Keratinocyte (primary cell): ENCODE results near the gene ANKHD1. TPM values are rescaled to one million over a fixed set of nuclear protein-coding genes. Genes with fewer than 3 reads are reported as not detected.

Source experiments
- DNase-seq: peaks from one replicate; pipeline ENCODE4 v3.0.0-alpha.2; 2011; ENCODE audit warnings: low read depth, missing footprints, low spot score
- FAIRE-seq: peaks from 2 replicates; lab custom pipeline; 2011; peaks lifted over from hg19 to GRCh38; lab: Jason Lieb, UNC
- H2AFZ ChIP-seq: 2 replicates; pipeline ENCODE4 v1.6.0; 2012; ENCODE audit warnings: low read length, control low read depth, inconsistent platforms; ENCODE audit not compliant: control insufficient read depth
- H3K27ac ChIP-seq: 2 replicates; pipeline ENCODE4 v1.5.1; 2011; ENCODE audit warnings: low read length; ENCODE audit not compliant: control insufficient read depth, insufficient read depth
- H3K27me3 ChIP-seq: 3 replicates; pipeline ENCODE4 v1.6.0; 2011; ENCODE audit warnings: low read length; ENCODE audit not compliant: control insufficient read depth, insufficient read depth; ENCODE audit errors: extremely low read depth
- H3K36me3 ChIP-seq, 2 experiments: 2 replicates in 1 of 2; 3 replicates in 1 of 2; pipeline ENCODE4 v1.5.1; 2011; ENCODE audit warnings: low read length in 2 of 2, mild to moderate bottlenecking in 1 of 2; ENCODE audit not compliant: control insufficient read depth in 2 of 2, insufficient read depth in 2 of 2; ENCODE audit errors: extremely low read depth in 1 of 2
- H3K4me1 ChIP-seq: 3 replicates; pipeline ENCODE4 v1.5.1; 2011; ENCODE audit warnings: low read length; ENCODE audit not compliant: control insufficient read depth, insufficient read depth; ENCODE audit errors: extremely low read depth
- H3K4me2 ChIP-seq: 3 replicates; pipeline ENCODE4 v1.6.0; 2011; ENCODE audit warnings: low read depth, low read length; ENCODE audit not compliant: control insufficient read depth, insufficient read depth; ENCODE audit errors: extremely low read depth
- H3K4me3 ChIP-seq, 3 experiments: fragments of 200-600 bp in 1 of 3; sonication (generic) in 1 of 3; 2 replicates in 2 of 3; 3 replicates in 1 of 3; pipeline ENCODE4 v1.5.1; 2011 to 2016; ENCODE audit warnings: low read length in 3 of 3, mild to moderate bottlenecking in 3 of 3, control low read depth in 2 of 3, inconsistent platforms in 1 of 3, low read depth in 1 of 3, mixed read lengths in 1 of 3, mixed run types in 1 of 3, moderate library complexity in 1 of 3; ENCODE audit not compliant: control insufficient read depth in 2 of 3, insufficient read depth in 2 of 3; ENCODE audit errors: extremely low read depth in 1 of 3
- H3K79me2 ChIP-seq: 2 replicates; pipeline ENCODE4 v1.6.0; 2012; ENCODE audit warnings: low read length; ENCODE audit not compliant: control insufficient read depth, insufficient read depth
- H3K9ac ChIP-seq: 3 replicates; pipeline ENCODE4 v1.6.0; 2011; ENCODE audit warnings: low read length; ENCODE audit not compliant: control insufficient read depth, insufficient read depth; ENCODE audit errors: extremely low read depth
- H3K9me1 ChIP-seq: 3 replicates; pipeline ENCODE4 v1.6.0; 2011; ENCODE audit warnings: low read length; ENCODE audit not compliant: control insufficient read depth, insufficient read depth; ENCODE audit errors: extremely low read depth
- H3K9me3 ChIP-seq: 2 replicates; pipeline ENCODE4 v1.5.1; 2012; ENCODE audit warnings: low read depth, low read length; ENCODE audit not compliant: control insufficient read depth
- H4K20me1 ChIP-seq: 3 replicates; pipeline ENCODE4 v1.6.0; 2011; ENCODE audit warnings: low read length; ENCODE audit not compliant: control insufficient read depth, insufficient read depth; ENCODE audit errors: extremely low read depth
- EZH2 ChIP-seq: IDR thresholded peaks from one replicate; pipeline ENCODE4 v1.6.1; 2012; ENCODE audit warnings: inconsistent platforms, mild to moderate bottlenecking, low read length, moderate library complexity
- dilution Hi-C: fragments of 300-500 bp; cut with MboI; formaldehyde crosslinking; loops from one replicate; pipeline ENCODE4 v1.7.0; 2020; ENCODE audit warnings: low sequenced_read_pairs; ENCODE audit not compliant: extremely low pct_ligation_motif_present
- polyA plus RNA-seq, 5 experiments: library from polyadenylated mRNA; depleted of rRNA in 3 of 5; stranded (reverse) in 3 of 5; stranded (forward) in 1 of 5; unstranded in 1 of 5; fragments of >200 nt; gene quantifications; 1 replicate in 1 of 5; 2 replicates in 3 of 5; 3 replicates in 1 of 5; pipeline versions ENCODE4 v1.2.1 to v1.2.3, GENCODE V29; 2011 to 2012; ENCODE audit warnings: missing spikeins in 2 of 5, low read depth in 1 of 5, low replicate concordance in 1 of 5
- TF ChIP-seq, protein P1 (sequence below), 3 experiments: IDR thresholded peaks in 1 of 3; conservative IDR thresholded peaks in 1 of 3; optimal IDR thresholded peaks in 1 of 3; 2 replicates in 2 of 3; 3 replicates in 1 of 3; pipeline versions ENCODE3 to v1.5.1; 2011; ENCODE audit warnings: low read length in 3 of 3, mild to moderate bottlenecking in 3 of 3, moderate library complexity in 2 of 3, control low read depth in 1 of 3, inconsistent platforms in 1 of 3; ENCODE audit not compliant: insufficient read depth in 2 of 3; ENCODE audit errors: extremely low read depth in 1 of 3

ANKHD1 gene
- polyA plus RNA-seq, 1 donor (not counting 4 experiments of a cell fraction or from before 2014, with no cell fraction given): 65.9 TPM

DNA sequence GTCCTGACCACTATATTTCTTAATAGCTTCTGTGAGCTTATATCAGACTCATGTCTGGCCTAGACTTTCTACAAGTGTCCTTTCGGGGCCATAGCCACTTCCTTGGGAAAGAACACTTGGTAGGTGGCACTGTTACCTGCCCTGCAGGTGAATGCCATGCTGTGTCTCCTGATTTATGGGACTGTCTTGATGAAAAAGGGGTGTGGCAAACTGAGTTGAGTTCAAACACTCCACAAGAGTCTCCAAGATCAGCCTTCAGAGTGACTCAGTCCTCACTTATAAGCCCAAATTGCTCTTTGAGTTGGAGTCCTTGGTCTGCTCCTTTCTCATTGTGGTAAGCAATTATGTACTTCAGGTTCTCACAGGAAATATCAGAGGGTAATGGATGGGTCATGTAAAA lies 9.9 kb upstream of the ANKHD1 start:
- dilution Hi-C loops: no loop called here
- no peaks in the 10 kb centered on the region for H3K79me2 ChIP-seq
- H3K4me2 ChIP-seq: no peak overlapping the region
- no peak overlapping the region for H2AFZ ChIP-seq
- no peak overlapping the region for H3K9ac ChIP-seq
- H3K4me1 ChIP-seq: no peaks in the 10 kb centered on the region
- DNase-seq (no peak), FAIRE-seq (no peak)
- H3K27me3 ChIP-seq: no peaks in the 10 kb centered on the region
- no peaks in the 10 kb centered on the region for H3K9me3 ChIP-seq
- H3K4me3 ChIP-seq: no peak overlapping the region
- TF ChIP-seq EZH2: no peak
- TF ChIP-seq, protein P1, sequence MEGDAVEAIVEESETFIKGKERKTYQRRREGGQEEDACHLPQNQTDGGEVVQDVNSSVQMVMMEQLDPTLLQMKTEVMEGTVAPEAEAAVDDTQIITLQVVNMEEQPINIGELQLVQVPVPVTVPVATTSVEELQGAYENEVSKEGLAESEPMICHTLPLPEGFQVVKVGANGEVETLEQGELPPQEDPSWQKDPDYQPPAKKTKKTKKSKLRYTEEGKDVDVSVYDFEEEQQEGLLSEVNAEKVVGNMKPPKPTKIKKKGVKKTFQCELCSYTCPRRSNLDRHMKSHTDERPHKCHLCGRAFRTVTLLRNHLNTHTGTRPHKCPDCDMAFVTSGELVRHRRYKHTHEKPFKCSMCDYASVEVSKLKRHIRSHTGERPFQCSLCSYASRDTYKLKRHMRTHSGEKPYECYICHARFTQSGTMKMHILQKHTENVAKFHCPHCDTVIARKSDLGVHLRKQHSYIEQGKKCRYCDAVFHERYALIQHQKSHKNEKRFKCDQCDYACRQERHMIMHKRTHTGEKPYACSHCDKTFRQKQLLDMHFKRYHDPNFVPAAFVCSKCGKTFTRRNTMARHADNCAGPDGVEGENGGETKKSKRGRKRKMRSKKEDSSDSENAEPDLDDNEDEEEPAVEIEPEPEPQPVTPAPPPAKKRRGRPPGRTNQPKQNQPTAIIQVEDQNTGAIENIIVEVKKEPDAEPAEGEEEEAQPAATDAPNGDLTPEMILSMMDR (optimal IDR thresholded peaks at IDR 0.05 in 1 of 3, IDR thresholded peaks at IDR 0.05 in 1 of 3, conservative IDR thresholded peaks at IDR 0.05 in 1 of 3; ENCODE audit: extremely low read depth in 1 of 3, insufficient read depth in 2 of 3, low read length in 3 of 3): no peak
- no peak overlapping the region for H3K27ac ChIP-seq
- no peaks in the 10 kb centered on the region for H3K9me1 ChIP-seq
- no peaks in the 10 kb centered on the region for H3K36me3 ChIP-seq
- no peaks in the 10 kb centered on the region for H4K20me1 ChIP-seq

DNA sequence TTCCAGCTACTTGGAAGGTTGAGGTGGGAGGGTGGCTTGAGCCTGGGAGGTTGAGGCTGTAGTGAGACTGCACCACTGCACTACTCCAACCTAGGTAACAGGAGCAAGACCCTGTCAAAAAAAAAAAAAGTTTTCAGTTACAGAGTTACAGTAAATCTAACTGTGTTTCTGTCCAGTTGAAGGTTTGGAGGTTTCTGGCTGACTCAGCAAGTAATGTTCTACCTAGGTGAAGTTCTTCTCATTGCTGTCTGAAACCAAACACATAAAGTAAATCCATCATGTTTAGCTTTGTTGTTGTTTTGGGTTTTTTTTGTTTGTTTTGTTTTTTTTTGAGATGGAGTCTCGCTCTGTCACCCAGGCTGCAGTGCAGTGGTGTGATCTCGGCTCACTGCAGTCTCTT lies 7.9 kb upstream of the ANKHD1 start:
- peaks cover 9% of the 10 kb centered on the region for H3K4me1 ChIP-seq
- H3K4me2 ChIP-seq: no peak overlapping the region
- H4K20me1 ChIP-seq: no peaks in the 10 kb centered on the region
- no peaks in the 10 kb centered on the region for H3K9me3 ChIP-seq
- FAIRE-seq (no peak), DNase-seq (no peak)
- TF ChIP-seq, protein P1 (optimal IDR thresholded peaks at IDR 0.05 in 1 of 3, IDR thresholded peaks at IDR 0.05 in 1 of 3, conservative IDR thresholded peaks at IDR 0.05 in 1 of 3; ENCODE audit: extremely low read depth in 1 of 3, insufficient read depth in 2 of 3, low read length in 3 of 3): no peak
- no peak for TF ChIP-seq EZH2
- no peaks in the 10 kb centered on the region for H3K9me1 ChIP-seq
- no peaks in the 10 kb centered on the region for H3K36me3 ChIP-seq
- H3K27ac ChIP-seq: no peak overlapping the region
- no peak overlapping the region for H3K9ac ChIP-seq
- no peaks in the 10 kb centered on the region for H3K27me3 ChIP-seq
- no peak overlapping the region for H2AFZ ChIP-seq
- no peaks in the 10 kb centered on the region for H3K79me2 ChIP-seq
- H3K4me3 ChIP-seq: no peak overlapping the region
- dilution Hi-C loops: no loop called here
